Liver (tissue), 9 donors: ENCODE measurements around the gene VN1R5. TPM values are rescaled to one million over a fixed set of nuclear protein-coding genes. Genes with fewer than 3 reads are reported as not detected.

Experiments used
- DNase-seq: peaks from one replicate; pipeline ENCODE4 v3.0.0-alpha.2; 2017; ENCODE audit warnings: low spot score
- H3K27ac ChIP-seq, 2 donors: one replicate each; pipeline ENCODE4 v1.7.0; 2013; ENCODE audit warnings: inconsistent platforms in 2 of 2, low read length in 2 of 2, control low read depth in 1 of 2, low read depth in 1 of 2, mild to moderate bottlenecking in 1 of 2
- H3K27me3 ChIP-seq, 4 donors: one replicate each; pipeline versions ENCODE4 v1.6.1 to v1.7.0; 2013; ENCODE audit warnings: low read length in 3 of 4, inconsistent platforms in 1 of 4, mild to moderate bottlenecking in 1 of 4, moderate library complexity in 1 of 4; ENCODE audit not compliant: control insufficient read depth in 4 of 4, insufficient read depth in 4 of 4
- H3K36me3 ChIP-seq, 4 donors: one replicate each; pipeline versions ENCODE4 v1.6.1 to v1.7.0; 2013; ENCODE audit warnings: low read length in 3 of 4, mild to moderate bottlenecking in 3 of 4, low read depth in 1 of 4, moderate library complexity in 1 of 4; ENCODE audit not compliant: control insufficient read depth in 4 of 4, insufficient read depth in 3 of 4
- H3K4me1 ChIP-seq, 4 donors: one replicate each; pipeline versions ENCODE4 v1.6.1 to v1.7.0; 2013; ENCODE audit warnings: low read length in 3 of 4, mild to moderate bottlenecking in 3 of 4, moderate library complexity in 1 of 4; ENCODE audit not compliant: control insufficient read depth in 4 of 4, insufficient read depth in 4 of 4
- H3K4me3 ChIP-seq, 3 donors: one replicate each; pipeline versions ENCODE4 v1.6.1 to v1.7.0; 2013; ENCODE audit warnings: low read length in 3 of 3, control low read depth in 1 of 3, low read depth in 1 of 3, mild to moderate bottlenecking in 1 of 3
- H3K9ac ChIP-seq, 2 donors: one replicate each; pipeline ENCODE4 v1.7.0; 2013; ENCODE audit warnings: low read length in 2 of 2, mild to moderate bottlenecking in 2 of 2, moderate library complexity in 2 of 2, control low read depth in 1 of 2, low read depth in 1 of 2
- H3K9me3 ChIP-seq, 4 donors: one replicate each; pipeline versions ENCODE4 v1.6.1 to v1.7.0; 2013; ENCODE audit warnings: low read length in 3 of 4; ENCODE audit not compliant: control insufficient read depth in 4 of 4
- EGR1 ChIP-seq, 2 donors: IDR thresholded peaks; 2 replicates each; pipeline ENCODE4 v1.6.1; 2016 to 2018; ENCODE audit warnings: antibody characterized with exemption in 2 of 2, low read depth in 2 of 2
- FOXA1 ChIP-seq: IDR thresholded peaks from 2 replicates; pipeline ENCODE4 v1.6.1; 2016; ENCODE audit warnings: antibody characterized with exemption
- FOXA2 ChIP-seq: IDR thresholded peaks from 2 replicates; pipeline ENCODE4 v1.6.1; 2016; ENCODE audit warnings: antibody characterized with exemption
- GABPA ChIP-seq, 2 donors: IDR thresholded peaks in 1 of 2; conservative IDR thresholded peaks in 1 of 2; 2 replicates each; pipeline ENCODE4 v1.6.1; 2016; ENCODE audit warnings: antibody characterized with exemption in 2 of 2, mild to moderate bottlenecking in 1 of 2, moderate library complexity in 1 of 2
- HNF4A ChIP-seq, 2 donors: conservative IDR thresholded peaks; 2 replicates each; pipeline ENCODE4 v1.6.1; 2016; ENCODE audit warnings: antibody characterized with exemption in 2 of 2, mild to moderate bottlenecking in 2 of 2
- JUND ChIP-seq, 2 donors: IDR thresholded peaks; 2 replicates each; pipeline ENCODE4 v1.6.1; 2016; ENCODE audit warnings: antibody characterized with exemption in 2 of 2
- MAX ChIP-seq: IDR thresholded peaks from 2 replicates; pipeline ENCODE4 v1.6.1; 2016; ENCODE audit warnings: antibody characterized with exemption
- NR2F2 ChIP-seq: IDR thresholded peaks from 2 replicates; pipeline ENCODE4 v1.6.1; 2016; ENCODE audit warnings: antibody characterized with exemption
- RXRA ChIP-seq, 2 donors: IDR thresholded peaks; 2 replicates each; pipeline ENCODE4 v1.6.1; 2017 to 2018; ENCODE audit warnings: antibody characterized with exemption in 2 of 2, mild to moderate bottlenecking in 1 of 2
- SP1 ChIP-seq: IDR thresholded peaks from 2 replicates; pipeline ENCODE4 v1.6.1; 2018; ENCODE audit warnings: antibody characterized with exemption, mild to moderate bottlenecking
- TAF1 ChIP-seq: conservative IDR thresholded peaks from 2 replicates; pipeline ENCODE4 v1.6.1; 2016; ENCODE audit warnings: antibody characterized with exemption, mild to moderate bottlenecking
- YY1 ChIP-seq: IDR thresholded peaks from 2 replicates; pipeline ENCODE4 v1.6.1; 2016; ENCODE audit warnings: antibody characterized with exemption, mild to moderate bottlenecking
- WGBS: extraction: QIAGEN DNeasy Blood & Tissue Kit; methylation state at CpG from one replicate; pipeline ENCODE4 v1.1.7; 2013; 5-methylcytosine and 5-hydroxymethylcytosine counted together
- polyA plus RNA-seq, 2 donors: library from polyadenylated mRNA; stranded (reverse) in 1 of 2; unstranded in 1 of 2; fragments of 200-250 nt in 1 of 2; fragments of >200 nt in 1 of 2; fragmentation: Nextera tagmentation in 1 of 2; extraction: Ambion mirVana in 1 of 2; gene quantifications; one replicate each; pipeline versions ENCODE4 v1.2.1 to v1.2.3, GENCODE V29; 2013 to 2015
- total RNA-seq, 2 donors: library from RNA; depleted of rRNA; stranded (reverse); fragments of >200 nt; gene quantifications; one replicate each; pipeline ENCODE4 v1.2.3, GENCODE V29; 2014
- TF ChIP-seq, protein P1 (sequence below): fragments of 150-350 bp; IDR thresholded peaks from 2 replicates; pipeline ENCODE4 v1.5.1; 2017; ENCODE audit warnings: improper control_type of control experiment, low read depth, low read length; ENCODE audit not compliant: missing input control
- TF ChIP-seq, protein P2 (sequence below): IDR thresholded peaks from 2 replicates; pipeline ENCODE4 v1.6.1; 2016; ENCODE audit warnings: antibody characterized with exemption
- TF ChIP-seq, protein P3 (sequence below): IDR thresholded peaks from 2 replicates; pipeline ENCODE4 v1.6.1; 2016; ENCODE audit warnings: antibody characterized with exemption, mild to moderate bottlenecking
- TF ChIP-seq, protein P4 (sequence below): IDR thresholded peaks from 2 replicates; pipeline ENCODE4 v1.6.1; 2016; ENCODE audit warnings: antibody characterized with exemption
- donor health status: healthy.
- donor health status: healthy.
- donor health status: healthy.
- donor health status: healthy.
- donor health status: healthy.

The VN1R5 gene
- total and polyA plus RNA-seq, 4 donors: not detected

DNA sequence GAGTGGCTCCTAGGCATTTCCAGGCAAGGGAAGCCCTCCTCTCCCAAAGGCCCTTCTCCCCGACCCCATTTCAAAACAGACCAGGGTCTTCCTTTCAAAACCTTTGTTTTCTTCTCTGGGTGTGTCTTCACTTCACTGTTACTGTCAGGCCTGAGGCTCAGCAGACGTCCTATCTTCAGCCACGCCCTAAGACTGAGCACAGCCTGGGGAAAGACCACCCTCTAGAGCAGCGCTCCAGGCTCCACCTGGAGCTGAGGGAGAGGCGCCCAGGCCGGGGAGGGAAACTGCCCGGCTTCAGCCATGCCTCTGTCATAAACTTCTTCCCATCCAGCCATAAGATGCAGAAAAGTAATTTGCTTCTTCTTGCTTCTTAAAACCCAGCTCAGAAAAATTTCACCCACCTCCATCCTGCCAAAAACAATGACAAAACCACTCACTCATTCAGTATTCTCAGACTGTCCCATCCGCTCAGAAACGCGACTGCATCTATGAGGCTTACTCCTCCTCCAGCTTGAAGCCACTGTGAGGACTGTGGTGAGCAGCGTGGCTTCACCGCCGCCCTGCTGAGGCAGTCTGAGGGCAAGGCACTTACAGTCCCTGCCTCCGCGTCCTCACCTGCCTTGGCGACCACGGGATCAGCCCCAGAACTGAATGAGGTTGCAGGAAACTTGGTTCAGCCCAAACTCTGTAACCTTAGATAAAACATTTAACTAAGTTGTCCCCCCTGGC, 36.1 kb downstream of the VN1R5 start:
- H3K36me3 ChIP-seq: no peaks in the 10 kb centered on the region
- DNase-seq: no peak
- peaks cover 0 to 1% (median 0%) of the 10 kb centered on the region in 4 donors for H3K9me3 ChIP-seq
- no peak overlapping the region for H3K27ac ChIP-seq
- whole genome bisulfite sequencing: 74% methylated on average over 17 of the region's 17 CpGs
- H3K4me3 ChIP-seq: no peak overlapping the region
- H3K9ac ChIP-seq: no peak overlapping the region
- no peaks in the 10 kb centered on the region for H3K27me3 ChIP-seq
- TF ChIP-seq EGR1 (IDR thresholded peaks at IDR 0.05; ENCODE audit: low read depth in 2 of 2): no peak
- TF ChIP-seq GABPA (IDR thresholded peaks at IDR 0.05 in 1 of 2, conservative IDR thresholded peaks at IDR 0.05 in 1 of 2): no peak
- no peak for TF ChIP-seq HNF4A (conservative IDR thresholded peaks at IDR 0.05)
- TF ChIP-seq, protein P1, sequence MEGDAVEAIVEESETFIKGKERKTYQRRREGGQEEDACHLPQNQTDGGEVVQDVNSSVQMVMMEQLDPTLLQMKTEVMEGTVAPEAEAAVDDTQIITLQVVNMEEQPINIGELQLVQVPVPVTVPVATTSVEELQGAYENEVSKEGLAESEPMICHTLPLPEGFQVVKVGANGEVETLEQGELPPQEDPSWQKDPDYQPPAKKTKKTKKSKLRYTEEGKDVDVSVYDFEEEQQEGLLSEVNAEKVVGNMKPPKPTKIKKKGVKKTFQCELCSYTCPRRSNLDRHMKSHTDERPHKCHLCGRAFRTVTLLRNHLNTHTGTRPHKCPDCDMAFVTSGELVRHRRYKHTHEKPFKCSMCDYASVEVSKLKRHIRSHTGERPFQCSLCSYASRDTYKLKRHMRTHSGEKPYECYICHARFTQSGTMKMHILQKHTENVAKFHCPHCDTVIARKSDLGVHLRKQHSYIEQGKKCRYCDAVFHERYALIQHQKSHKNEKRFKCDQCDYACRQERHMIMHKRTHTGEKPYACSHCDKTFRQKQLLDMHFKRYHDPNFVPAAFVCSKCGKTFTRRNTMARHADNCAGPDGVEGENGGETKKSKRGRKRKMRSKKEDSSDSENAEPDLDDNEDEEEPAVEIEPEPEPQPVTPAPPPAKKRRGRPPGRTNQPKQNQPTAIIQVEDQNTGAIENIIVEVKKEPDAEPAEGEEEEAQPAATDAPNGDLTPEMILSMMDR: no peak
- no peak for TF ChIP-seq MAX
- TF ChIP-seq NR2F2: no peak
- no peak for TF ChIP-seq JUND (IDR thresholded peaks at IDR 0.05)
- H3K4me1 ChIP-seq: no peaks in the 10 kb centered on the region

- Histone ChIP-seq H3K4me1 (no peaks in the 10 kb centered on the region), H3K27ac (no peak overlapping the region), H3K36me3 (no peaks in the 10 kb centered on the region), H3K4me3 (no peak overlapping the region), H3K27me3 (no peaks in the 10 kb centered on the region), H3K9ac (no peak overlapping the region), H3K9me3 (no peaks in the 10 kb centered on the region)
- 74% methylated on average over 7 of the region's 7 CpGs for WGBS
- DNase-seq: no peak
- no peak for TF ChIP-seq YY1
- no peak for TF ChIP-seq RXRA (IDR thresholded peaks at IDR 0.05)
- TF ChIP-seq, protein P2, sequence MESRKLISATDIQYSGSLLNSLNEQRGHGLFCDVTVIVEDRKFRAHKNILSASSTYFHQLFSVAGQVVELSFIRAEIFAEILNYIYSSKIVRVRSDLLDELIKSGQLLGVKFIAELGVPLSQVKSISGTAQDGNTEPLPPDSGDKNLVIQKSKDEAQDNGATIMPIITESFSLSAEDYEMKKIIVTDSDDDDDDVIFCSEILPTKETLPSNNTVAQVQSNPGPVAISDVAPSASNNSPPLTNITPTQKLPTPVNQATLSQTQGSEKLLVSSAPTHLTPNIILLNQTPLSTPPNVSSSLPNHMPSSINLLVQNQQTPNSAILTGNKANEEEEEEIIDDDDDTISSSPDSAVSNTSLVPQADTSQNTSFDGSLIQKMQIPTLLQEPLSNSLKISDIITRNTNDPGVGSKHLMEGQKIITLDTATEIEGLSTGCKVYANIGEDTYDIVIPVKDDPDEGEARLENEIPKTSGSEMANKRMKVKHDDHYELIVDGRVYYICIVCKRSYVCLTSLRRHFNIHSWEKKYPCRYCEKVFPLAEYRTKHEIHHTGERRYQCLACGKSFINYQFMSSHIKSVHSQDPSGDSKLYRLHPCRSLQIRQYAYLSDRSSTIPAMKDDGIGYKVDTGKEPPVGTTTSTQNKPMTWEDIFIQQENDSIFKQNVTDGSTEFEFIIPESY: no peak
- no peak for TF ChIP-seq HNF4A (conservative IDR thresholded peaks at IDR 0.05)
- TF ChIP-seq EGR1 (IDR thresholded peaks at IDR 0.05; ENCODE audit: low read depth in 2 of 2): no peak
- TF ChIP-seq JUND (IDR thresholded peaks at IDR 0.05): no peak
- TF ChIP-seq, protein P3, sequence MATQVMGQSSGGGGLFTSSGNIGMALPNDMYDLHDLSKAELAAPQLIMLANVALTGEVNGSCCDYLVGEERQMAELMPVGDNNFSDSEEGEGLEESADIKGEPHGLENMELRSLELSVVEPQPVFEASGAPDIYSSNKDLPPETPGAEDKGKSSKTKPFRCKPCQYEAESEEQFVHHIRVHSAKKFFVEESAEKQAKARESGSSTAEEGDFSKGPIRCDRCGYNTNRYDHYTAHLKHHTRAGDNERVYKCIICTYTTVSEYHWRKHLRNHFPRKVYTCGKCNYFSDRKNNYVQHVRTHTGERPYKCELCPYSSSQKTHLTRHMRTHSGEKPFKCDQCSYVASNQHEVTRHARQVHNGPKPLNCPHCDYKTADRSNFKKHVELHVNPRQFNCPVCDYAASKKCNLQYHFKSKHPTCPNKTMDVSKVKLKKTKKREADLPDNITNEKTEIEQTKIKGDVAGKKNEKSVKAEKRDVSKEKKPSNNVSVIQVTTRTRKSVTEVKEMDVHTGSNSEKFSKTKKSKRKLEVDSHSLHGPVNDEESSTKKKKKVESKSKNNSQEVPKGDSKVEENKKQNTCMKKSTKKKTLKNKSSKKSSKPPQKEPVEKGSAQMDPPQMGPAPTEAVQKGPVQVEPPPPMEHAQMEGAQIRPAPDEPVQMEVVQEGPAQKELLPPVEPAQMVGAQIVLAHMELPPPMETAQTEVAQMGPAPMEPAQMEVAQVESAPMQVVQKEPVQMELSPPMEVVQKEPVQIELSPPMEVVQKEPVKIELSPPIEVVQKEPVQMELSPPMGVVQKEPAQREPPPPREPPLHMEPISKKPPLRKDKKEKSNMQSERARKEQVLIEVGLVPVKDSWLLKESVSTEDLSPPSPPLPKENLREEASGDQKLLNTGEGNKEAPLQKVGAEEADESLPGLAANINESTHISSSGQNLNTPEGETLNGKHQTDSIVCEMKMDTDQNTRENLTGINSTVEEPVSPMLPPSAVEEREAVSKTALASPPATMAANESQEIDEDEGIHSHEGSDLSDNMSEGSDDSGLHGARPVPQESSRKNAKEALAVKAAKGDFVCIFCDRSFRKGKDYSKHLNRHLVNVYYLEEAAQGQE: no peak
- no peak for TF ChIP-seq TAF1
- no peak for TF ChIP-seq FOXA2
- TF ChIP-seq, protein P4, sequence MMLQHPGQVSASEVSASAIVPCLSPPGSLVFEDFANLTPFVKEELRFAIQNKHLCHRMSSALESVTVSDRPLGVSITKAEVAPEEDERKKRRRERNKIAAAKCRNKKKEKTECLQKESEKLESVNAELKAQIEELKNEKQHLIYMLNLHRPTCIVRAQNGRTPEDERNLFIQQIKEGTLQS: no peak
- TF ChIP-seq, protein P1: no peak
- TF ChIP-seq MAX: no peak
- TF ChIP-seq NR2F2: no peak
- TF ChIP-seq SP1: no peak
- TF ChIP-seq GABPA (IDR thresholded peaks at IDR 0.05 in 1 of 2, conservative IDR thresholded peaks at IDR 0.05 in 1 of 2): no peak
- TF ChIP-seq FOXA1: no peak
These were observed 37.2 kb downstream of the VN1R5 start for GRCh38 chr1:247293047-247293446.
